HepG2 (cell line): ENCODE results near the gene ATP8B1. TPM values are rescaled to one million over a fixed set of nuclear protein-coding genes. Genes with fewer than 3 reads are reported as not detected.

Experiments
- ARNT2 ChIP-seq: sonication (generic); formaldehyde crosslinking; IDR thresholded peaks from 2 replicates; pipeline ENCODE4 v1.8.0; 2022; ENCODE audit warnings: mild to moderate bottlenecking, low read depth, missing genetic modification reagents, moderate library complexity
- ETV6 ChIP-seq: sonication (generic); formaldehyde crosslinking; conservative IDR thresholded peaks from 2 replicates; pipeline ENCODE4 v1.4.0; 2020; ENCODE audit warnings: missing genetic modification reagents
- FOSL1 ChIP-seq: sonication (generic); formaldehyde crosslinking; IDR thresholded peaks from 2 replicates; pipeline ENCODE4 v1.9.0; 2021; ENCODE audit warnings: missing genetic modification reagents, borderline replicate concordance
- HOXA3 ChIP-seq: sonication (generic); formaldehyde crosslinking; IDR thresholded peaks from 2 replicates; pipeline ENCODE4 v1.5.0; 2020; ENCODE audit warnings: missing genetic modification reagents
- MYNN ChIP-seq: sonication (generic); formaldehyde crosslinking; IDR thresholded peaks from 2 replicates; pipeline ENCODE4 v1.4.0; 2020; ENCODE audit warnings: mild to moderate bottlenecking, low read depth, missing genetic modification reagents
- NFYB ChIP-seq: sonication (generic); formaldehyde crosslinking; IDR thresholded peaks from 2 replicates; pipeline ENCODE4 v1.4.0; 2020; ENCODE audit warnings: missing genetic modification reagents
- TIGD3 ChIP-seq: sonication (generic); formaldehyde crosslinking; IDR thresholded peaks from 2 replicates; pipeline ENCODE4 v1.5.1; 2020; ENCODE audit warnings: mild to moderate bottlenecking, missing genetic modification reagents, borderline replicate concordance
- ZFY ChIP-seq: sonication (generic); formaldehyde crosslinking; IDR thresholded peaks from 2 replicates; pipeline ENCODE4 v1.4.0; 2020; ENCODE audit warnings: missing genetic modification reagents
- ZNF333 ChIP-seq: sonication (generic); formaldehyde crosslinking; IDR thresholded peaks from 2 replicates; pipeline ENCODE4 v1.4.0; 2020; ENCODE audit warnings: mild to moderate bottlenecking, missing genetic modification reagents, borderline replicate concordance
- ZNF414 ChIP-seq: sonication (generic); formaldehyde crosslinking; IDR thresholded peaks from 2 replicates; pipeline ENCODE4 v1.5.0; 2020; ENCODE audit warnings: missing genetic modification reagents
- ZNF784 ChIP-seq: sonication (generic); formaldehyde crosslinking; IDR thresholded peaks from 2 replicates; pipeline ENCODE4 v1.5.1; 2020; ENCODE audit warnings: missing genetic modification reagents, mild to moderate bottlenecking, borderline replicate concordance
- polyA plus RNA-seq, 8 experiments: library from polyadenylated mRNA; depleted of rRNA in 3 of 8; stranded (reverse) in 7 of 8; unstranded in 1 of 8; fragments of >200 nt; fragmentation: Illumina TruSeq in 4 of 8; extraction: Trizol in 4 of 8; gene quantifications; 2 replicates each; pipeline versions ENCODE4 v1.2.1 to v1.2.3, GENCODE V29; 2011 to 2016; ENCODE audit warnings: low read depth in 4 of 8, missing spikeins in 1 of 8, mixed read lengths in 1 of 8; ENCODE audit not compliant: insufficient read depth in 1 of 8
- total RNA-seq, 5 experiments: library from RNA; depleted of rRNA; stranded (reverse); fragments of >200 nt; fragmentation: Illumina TruSeq; extraction: Trizol; gene quantifications; 2 replicates each; pipeline ENCODE4 v1.2.3, GENCODE V29; 2016; ENCODE audit warnings: low read depth in 1 of 5
- TF ChIP-seq, protein P1 (sequence below): sonication (generic); formaldehyde crosslinking; IDR thresholded peaks from 2 replicates; pipeline ENCODE4 v1.8.1; 2022; ENCODE audit warnings: low read depth, mild to moderate bottlenecking, missing genetic modification reagents
- TF ChIP-seq, protein P2 (sequence below): IDR thresholded peaks from 2 replicates; pipeline ENCODE4 v1.4.0; 2020; ENCODE audit warnings: mild to moderate bottlenecking, missing genetic modification reagents
- TF ChIP-seq, protein P3 (sequence below): sonication (generic); formaldehyde crosslinking; IDR thresholded peaks from 2 replicates; pipeline ENCODE4 v1.5.0; 2020; ENCODE audit warnings: mild to moderate bottlenecking, missing genetic modification reagents, borderline replicate concordance

ATP8B1 gene
- total and polyA plus RNA-seq, 2 of the 13 experiments (the other 11 are each of a cell fraction or from before 2014, with no cell fraction given): 2.8 to 4.0 TPM

DNA sequence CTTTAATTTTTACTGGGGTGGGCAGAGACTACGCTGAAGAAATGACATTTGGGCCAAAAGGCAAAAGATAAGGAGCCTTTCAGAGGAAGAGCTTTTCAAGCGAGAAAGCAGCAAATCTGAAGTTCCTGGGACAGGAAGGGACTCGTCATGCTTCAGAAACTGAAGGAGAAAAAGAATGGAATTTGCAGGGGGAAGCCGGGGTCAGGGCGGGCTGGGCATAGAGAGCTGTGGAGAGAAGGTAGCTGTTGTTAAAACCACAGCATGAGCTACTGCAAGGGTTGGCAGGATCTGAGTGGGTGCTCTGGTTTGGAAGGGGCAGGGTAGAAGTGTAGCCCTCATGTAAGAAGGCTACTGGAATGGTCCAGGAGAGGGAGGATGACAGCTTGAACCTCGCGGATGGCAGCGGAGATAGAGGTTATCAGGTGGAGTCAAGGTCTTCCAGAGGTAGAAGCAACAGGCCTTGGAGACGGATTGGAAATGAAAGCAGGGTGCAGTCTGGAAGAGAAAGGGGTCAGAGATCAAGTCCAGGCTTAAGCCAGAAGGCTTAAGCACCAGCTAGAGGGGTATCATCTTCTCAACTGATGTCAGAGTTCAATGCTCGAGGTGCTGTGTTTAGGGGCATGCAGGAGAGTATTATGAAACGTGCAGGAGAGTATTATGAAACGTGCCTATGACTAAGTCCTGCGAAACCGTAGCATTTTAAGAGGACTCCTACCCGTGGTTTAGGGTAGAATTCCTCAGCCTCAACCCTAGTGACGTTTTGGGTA, 18.9 kb downstream of the ATP8B1 start (continued):
- TF ChIP-seq ARNT2 (CRISPR knock-in tag) (no peak), ZNF784 (CRISPR knock-in tag) (no peak), ZNF333 (CRISPR knock-in tag) (no peak), NFYB (CRISPR knock-in tag) (no peak), ZNF414 (no peak), TIGD3 (CRISPR knock-in tag) (no peak), ZFY (CRISPR knock-in tag) (no peak), ETV6 (CRISPR knock-in tag) (no peak), MYNN (CRISPR knock-in tag) (no peak), FOSL1 (CRISPR knock-in tag) (0 out of 2 replicates have a peak, but pooled peaks have one; percentile 29), HOXA3 (0 out of 2 replicates have a peak, but pooled peaks have one; percentile 34)
- TF ChIP-seq, protein P1, sequence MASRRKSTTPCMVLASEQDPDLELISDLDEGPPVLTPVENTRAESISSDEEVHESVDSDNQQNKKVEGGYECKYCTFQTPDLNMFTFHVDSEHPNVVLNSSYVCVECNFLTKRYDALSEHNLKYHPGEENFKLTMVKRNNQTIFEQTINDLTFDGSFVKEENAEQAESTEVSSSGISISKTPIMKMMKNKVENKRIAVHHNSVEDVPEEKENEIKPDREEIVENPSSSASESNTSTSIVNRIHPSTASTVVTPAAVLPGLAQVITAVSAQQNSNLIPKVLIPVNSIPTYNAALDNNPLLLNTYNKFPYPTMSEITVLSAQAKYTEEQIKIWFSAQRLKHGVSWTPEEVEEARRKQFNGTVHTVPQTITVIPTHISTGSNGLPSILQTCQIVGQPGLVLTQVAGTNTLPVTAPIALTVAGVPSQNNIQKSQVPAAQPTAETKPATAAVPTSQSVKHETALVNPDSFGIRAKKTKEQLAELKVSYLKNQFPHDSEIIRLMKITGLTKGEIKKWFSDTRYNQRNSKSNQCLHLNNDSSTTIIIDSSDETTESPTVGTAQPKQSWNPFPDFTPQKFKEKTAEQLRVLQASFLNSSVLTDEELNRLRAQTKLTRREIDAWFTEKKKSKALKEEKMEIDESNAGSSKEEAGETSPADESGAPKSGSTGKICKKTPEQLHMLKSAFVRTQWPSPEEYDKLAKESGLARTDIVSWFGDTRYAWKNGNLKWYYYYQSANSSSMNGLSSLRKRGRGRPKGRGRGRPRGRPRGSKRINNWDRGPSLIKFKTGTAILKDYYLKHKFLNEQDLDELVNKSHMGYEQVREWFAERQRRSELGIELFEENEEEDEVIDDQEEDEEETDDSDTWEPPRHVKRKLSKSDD (CRISPR knock-in tag): no peak
- TF ChIP-seq, protein P2, sequence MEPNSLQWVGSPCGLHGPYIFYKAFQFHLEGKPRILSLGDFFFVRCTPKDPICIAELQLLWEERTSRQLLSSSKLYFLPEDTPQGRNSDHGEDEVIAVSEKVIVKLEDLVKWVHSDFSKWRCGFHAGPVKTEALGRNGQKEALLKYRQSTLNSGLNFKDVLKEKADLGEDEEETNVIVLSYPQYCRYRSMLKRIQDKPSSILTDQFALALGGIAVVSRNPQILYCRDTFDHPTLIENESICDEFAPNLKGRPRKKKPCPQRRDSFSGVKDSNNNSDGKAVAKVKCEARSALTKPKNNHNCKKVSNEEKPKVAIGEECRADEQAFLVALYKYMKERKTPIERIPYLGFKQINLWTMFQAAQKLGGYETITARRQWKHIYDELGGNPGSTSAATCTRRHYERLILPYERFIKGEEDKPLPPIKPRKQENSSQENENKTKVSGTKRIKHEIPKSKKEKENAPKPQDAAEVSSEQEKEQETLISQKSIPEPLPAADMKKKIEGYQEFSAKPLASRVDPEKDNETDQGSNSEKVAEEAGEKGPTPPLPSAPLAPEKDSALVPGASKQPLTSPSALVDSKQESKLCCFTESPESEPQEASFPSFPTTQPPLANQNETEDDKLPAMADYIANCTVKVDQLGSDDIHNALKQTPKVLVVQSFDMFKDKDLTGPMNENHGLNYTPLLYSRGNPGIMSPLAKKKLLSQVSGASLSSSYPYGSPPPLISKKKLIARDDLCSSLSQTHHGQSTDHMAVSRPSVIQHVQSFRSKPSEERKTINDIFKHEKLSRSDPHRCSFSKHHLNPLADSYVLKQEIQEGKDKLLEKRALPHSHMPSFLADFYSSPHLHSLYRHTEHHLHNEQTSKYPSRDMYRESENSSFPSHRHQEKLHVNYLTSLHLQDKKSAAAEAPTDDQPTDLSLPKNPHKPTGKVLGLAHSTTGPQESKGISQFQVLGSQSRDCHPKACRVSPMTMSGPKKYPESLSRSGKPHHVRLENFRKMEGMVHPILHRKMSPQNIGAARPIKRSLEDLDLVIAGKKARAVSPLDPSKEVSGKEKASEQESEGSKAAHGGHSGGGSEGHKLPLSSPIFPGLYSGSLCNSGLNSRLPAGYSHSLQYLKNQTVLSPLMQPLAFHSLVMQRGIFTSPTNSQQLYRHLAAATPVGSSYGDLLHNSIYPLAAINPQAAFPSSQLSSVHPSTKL (CRISPR knock-in tag): peak; percentile 61; the same call in 1 of the 2 replicates
- TF ChIP-seq, protein P3, sequence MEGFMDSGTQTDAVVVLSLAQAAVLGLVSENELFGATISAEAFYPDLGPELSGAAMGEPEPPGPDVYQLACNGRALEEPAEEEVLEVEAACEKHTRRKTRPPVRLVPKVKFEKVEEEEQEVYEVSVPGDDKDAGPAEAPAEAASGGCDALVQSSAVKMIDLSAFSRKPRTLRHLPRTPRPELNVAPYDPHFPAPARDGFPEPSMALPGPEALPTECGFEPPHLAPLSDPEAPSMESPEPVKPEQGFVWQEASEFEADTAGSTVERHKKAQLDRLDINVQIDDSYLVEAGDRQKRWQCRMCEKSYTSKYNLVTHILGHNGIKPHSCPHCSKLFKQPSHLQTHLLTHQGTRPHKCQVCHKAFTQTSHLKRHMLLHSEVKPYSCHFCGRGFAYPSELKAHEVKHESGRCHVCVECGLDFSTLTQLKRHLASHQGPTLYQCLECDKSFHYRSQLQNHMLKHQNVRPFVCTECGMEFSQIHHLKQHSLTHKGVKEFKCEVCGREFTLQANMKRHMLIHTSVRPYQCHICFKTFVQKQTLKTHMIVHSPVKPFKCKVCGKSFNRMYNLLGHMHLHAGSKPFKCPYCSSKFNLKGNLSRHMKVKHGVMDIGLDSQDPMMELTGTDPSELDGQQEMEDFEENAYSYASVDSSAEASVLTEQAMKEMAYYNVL (CRISPR knock-in tag): no peak
